Fibroblast of peridontal ligament (primary cell): ENCODE results near the gene KRTAP10-7.
"Not testable (repeated sequence)": the region's sequence is repeated elsewhere in the genome, so short reads cannot be mapped to it uniquely, and the experiment has no call there.

Experiments
- DNase-seq: peaks from one replicate; pipeline ENCODE4 v3.0.0-alpha.2; 2010; ENCODE audit errors: extremely low read depth

Gene KRTAP10-7

GRCh38 chr21:44600118-44600978 lies at the start of gene KRTAP10-7:
Gene KRTAP10-7, plus strand, starts transcription at chr21:44600597. Its CDS starts 25 bp downstream, at chr21:44600622.
- DNase-seq: not testable (repeated sequence)

GRCh38 chr21:44550807-44551206 lies 49.6 kb upstream of the KRTAP10-7 start:
- DNase-seq: no peak

GRCh38 chr21:44551340-44551961 lies 48.9 kb upstream of the KRTAP10-7 start, which contains the start of gene KRTAP10-2:
Gene KRTAP10-2, minus strand, starts transcription at chr21:44551505. Its CDS starts 47 bp downstream, at chr21:44551458.
- DNase-seq: no peak

GRCh38 chr21:44552136-44552535 lies 48.3 kb upstream of the KRTAP10-7 start:
- no peak for DNase-seq

GRCh38 chr21:44552681-44553080 lies 47.7 kb upstream of the KRTAP10-7 start:
- DNase-seq: no peak

- DNase-seq: no peak
Observed at GRCh38 chr21:44555200-44555875, 45.1 kb upstream of the KRTAP10-7 start.

- no peak for DNase-seq
Observed at GRCh38 chr21:44556879-44557278, 43.5 kb upstream of the KRTAP10-7 start.

- DNase-seq: no peak
Observed at GRCh38 chr21:44557491-44558328, 42.7 kb upstream of the KRTAP10-7 start.

- DNase-seq: not testable (repeated sequence)
Observed at GRCh38 chr21:44558329-44558675, 42.1 kb upstream of the KRTAP10-7 start.

GRCh38 chr21:44558695-44559094 lies 41.7 kb upstream of the KRTAP10-7 start, which contains the start of gene KRTAP10-3:
Gene KRTAP10-3, minus strand, starts transcription at chr21:44558795. Its CDS starts 80 bp downstream, at chr21:44558715.
- DNase-seq: no peak

GRCh38 chr21:44564099-44564498 lies 36.3 kb upstream of the KRTAP10-7 start:
- no peak for DNase-seq

- no peak for DNase-seq
Observed at GRCh38 chr21:44564886-44565598, 35.4 kb upstream of the KRTAP10-7 start.

- no peak for DNase-seq
Observed at GRCh38 chr21:44566403-44566802, 34.0 kb upstream of the KRTAP10-7 start.

- DNase-seq: no peak
Observed at GRCh38 chr21:44567481-44568171, 32.8 kb upstream of the KRTAP10-7 start.

GRCh38 chr21:44568261-44568660 lies 32.1 kb upstream of the KRTAP10-7 start:
- DNase-seq: no peak

- DNase-seq: no peak
Observed at GRCh38 chr21:44568667-44569556, 31.5 kb upstream of the KRTAP10-7 start.

GRCh38 chr21:44569861-44570517 lies 30.4 kb upstream of the KRTAP10-7 start:
- no peak for DNase-seq

- no peak for DNase-seq
Observed at GRCh38 chr21:44571296-44571695, 29.1 kb upstream of the KRTAP10-7 start.
